HepG2 (cell line): ENCODE results near the gene FKBP8. TPM values are rescaled to one million over a fixed set of nuclear protein-coding genes. Genes with fewer than 3 reads are reported as not detected.

ENCODE experiments used
- ATF7-NPFF ChIP-seq: sonication (generic); formaldehyde crosslinking; IDR thresholded peaks from 2 replicates; pipeline ENCODE4 v1.8.1; 2023; ENCODE audit warnings: mild to moderate bottlenecking, low read depth, missing genetic modification reagents, moderate library complexity
- CCAR2 ChIP-seq: fragments of 200-400 bp; formaldehyde crosslinking; optimal IDR thresholded peaks from 2 replicates; pipeline ENCODE3; 2018; ENCODE audit warnings: low read depth, mild to moderate bottlenecking, low read length, moderate library complexity
- CHCHD3 ChIP-seq: sonication (generic); formaldehyde crosslinking; IDR thresholded peaks from 2 replicates; pipeline ENCODE4 v1.8.0; 2022; ENCODE audit warnings: mild to moderate bottlenecking, missing genetic modification reagents, moderate library complexity
- CHD2 ChIP-seq: IDR thresholded peaks from 2 replicates; pipeline ENCODE4 v1.6.1; 2011; ENCODE audit warnings: low read depth, low read length, improper control_type of control experiment
- FOXJ3 ChIP-seq: sonication (generic); formaldehyde crosslinking; IDR thresholded peaks from 2 replicates; pipeline ENCODE4 v1.4.0; 2020; ENCODE audit warnings: missing genetic modification reagents, mild to moderate bottlenecking, borderline replicate concordance
- MED1 ChIP-seq: sonication (generic); formaldehyde crosslinking; IDR thresholded peaks from 2 replicates; pipeline ENCODE4 v1.4.0; 2020; ENCODE audit warnings: missing genetic modification reagents
- MIXL1 ChIP-seq: IDR thresholded peaks from 2 replicates; pipeline ENCODE4 v1.6.1; 2016
- MTERF4 ChIP-seq: sonication (generic); formaldehyde crosslinking; IDR thresholded peaks from 2 replicates; pipeline ENCODE4 v1.8.0; 2023; ENCODE audit warnings: mild to moderate bottlenecking, missing genetic modification reagents
- PAXIP1 ChIP-seq: sonication (generic); formaldehyde crosslinking; conservative IDR thresholded peaks from 2 replicates; pipeline ENCODE4 v1.4.0; 2020; ENCODE audit warnings: mild to moderate bottlenecking, missing genetic modification reagents, moderate library complexity
- PITX1 ChIP-seq: sonication (generic); formaldehyde crosslinking; IDR thresholded peaks from 2 replicates; pipeline ENCODE4 v1.5.1; 2020; ENCODE audit warnings: mild to moderate bottlenecking, missing genetic modification reagents
- TRIM24 ChIP-seq: sonication (generic); formaldehyde crosslinking; IDR thresholded peaks from 2 replicates; pipeline ENCODE4 v1.8.0; 2022; ENCODE audit warnings: mild to moderate bottlenecking, missing genetic modification reagents
- UBTF ChIP-seq: sonication (generic); formaldehyde crosslinking; IDR thresholded peaks from 2 replicates; pipeline ENCODE4 v1.4.0; 2020; ENCODE audit warnings: mild to moderate bottlenecking, missing genetic modification reagents
- XRCC5 ChIP-seq: fragments of 200-400 bp; formaldehyde crosslinking; optimal IDR thresholded peaks from 2 replicates; pipeline ENCODE3; 2017; ENCODE audit warnings: mild to moderate bottlenecking, low read length
- YEATS4 ChIP-seq: sonication (generic); formaldehyde crosslinking; IDR thresholded peaks from 2 replicates; pipeline ENCODE4 v1.4.0; 2020; ENCODE audit warnings: missing genetic modification reagents, borderline replicate concordance
- ZFX ChIP-seq: sonication (generic); formaldehyde crosslinking; IDR thresholded peaks from 2 replicates; pipeline ENCODE4 v1.4.0; 2020; ENCODE audit warnings: mild to moderate bottlenecking, low read depth, missing genetic modification reagents, moderate library complexity
- ZIK1 ChIP-seq: sonication (generic); formaldehyde crosslinking; IDR thresholded peaks from 2 replicates; pipeline ENCODE4 v1.5.0; 2020; ENCODE audit warnings: mild to moderate bottlenecking, low read depth, missing genetic modification reagents, borderline replicate concordance
- ZNF18 ChIP-seq: sonication (generic); formaldehyde crosslinking; IDR thresholded peaks from 2 replicates; pipeline ENCODE4 v1.8.0; 2022; ENCODE audit warnings: mild to moderate bottlenecking, missing genetic modification reagents; ENCODE audit not compliant: insufficient replicate concordance
- ZNF264 ChIP-seq: sonication (generic); formaldehyde crosslinking; IDR thresholded peaks from 2 replicates; pipeline ENCODE4 v1.4.0; 2020; ENCODE audit warnings: missing genetic modification reagents
- ZNF337 ChIP-seq: sonication (generic); formaldehyde crosslinking; IDR thresholded peaks from 2 replicates; pipeline ENCODE4 v1.5.1; 2020; ENCODE audit warnings: missing genetic modification reagents, low read depth, mild to moderate bottlenecking, borderline replicate concordance
- ZNF598 ChIP-seq: sonication (generic); formaldehyde crosslinking; IDR thresholded peaks from 2 replicates; pipeline ENCODE4 v1.5.1; 2020; ENCODE audit warnings: mild to moderate bottlenecking, missing genetic modification reagents, borderline replicate concordance
- ZNF629 ChIP-seq: sonication (generic); formaldehyde crosslinking; conservative IDR thresholded peaks from 2 replicates; pipeline ENCODE4 v1.5.0; 2020; ENCODE audit warnings: missing genetic modification reagents
- polyA plus RNA-seq, 8 experiments: library from polyadenylated mRNA; depleted of rRNA in 3 of 8; stranded (reverse) in 7 of 8; unstranded in 1 of 8; fragments of >200 nt; fragmentation: Illumina TruSeq in 4 of 8; extraction: Trizol in 4 of 8; gene quantifications; 2 replicates each; pipeline versions ENCODE4 v1.2.1 to v1.2.3, GENCODE V29; 2011 to 2016; ENCODE audit warnings: low read depth in 4 of 8, missing spikeins in 1 of 8, mixed read lengths in 1 of 8; ENCODE audit not compliant: insufficient read depth in 1 of 8
- total RNA-seq, 5 experiments: library from RNA; depleted of rRNA; stranded (reverse); fragments of >200 nt; fragmentation: Illumina TruSeq; extraction: Trizol; gene quantifications; 2 replicates each; pipeline ENCODE4 v1.2.3, GENCODE V29; 2016; ENCODE audit warnings: low read depth in 1 of 5

FKBP8 gene
- total and polyA plus RNA-seq, 2 of the 13 experiments (the other 11 are each of a cell fraction or from before 2014, with no cell fraction given) = 81.7 to 93.9 TPM

GRCh38 chr19:18571564-18572344 is 28.4 kb upstream of the FKBP8 start, which contains the start of gene UBA52 (continued):
- TF ChIP-seq PAXIP1 (CRISPR knock-in tag) (peak; percentile 65), ATF7-NPFF (no peak; the same call in none of the 2 replicates), YEATS4 (CRISPR knock-in tag) (peak; percentile 99), PITX1 (CRISPR knock-in tag) (no peak; the same call in 1 of the 2 replicates), ZNF337 (CRISPR knock-in tag) (no peak), ZNF598 (peak; percentile 76; the same call in 1 of the 2 replicates), ZNF629 (CRISPR knock-in tag) (no peak), XRCC5 (peak; percentile 32), MED1 (CRISPR knock-in tag) (peak; percentile 91), TRIM24 (no peak), ZNF264 (CRISPR knock-in tag) (peak; percentile 87), ZFX (CRISPR knock-in tag) (peak; percentile 91), CHCHD3 (CRISPR knock-in tag) (0 out of 2 replicates have a peak, but pooled peaks have one; percentile 68), UBTF (CRISPR knock-in tag) (peak; percentile 76), CCAR2 (no peak), ZIK1 (0 out of 2 replicates have a peak, but pooled peaks have one; percentile 61), ZNF18 (CRISPR knock-in tag) (peak; percentile 70), MTERF4 (CRISPR knock-in tag) (no peak), FOXJ3 (CRISPR knock-in tag) (peak; percentile 46; the same call in 1 of the 2 replicates), CHD2 (no peak), MIXL1 (CRISPR knock-in tag) (peak; percentile 76; the same call in 1 of the 2 replicates)
